Measurements from ENCODE around the gene GFOD2.

Gene GFOD2, protein sequence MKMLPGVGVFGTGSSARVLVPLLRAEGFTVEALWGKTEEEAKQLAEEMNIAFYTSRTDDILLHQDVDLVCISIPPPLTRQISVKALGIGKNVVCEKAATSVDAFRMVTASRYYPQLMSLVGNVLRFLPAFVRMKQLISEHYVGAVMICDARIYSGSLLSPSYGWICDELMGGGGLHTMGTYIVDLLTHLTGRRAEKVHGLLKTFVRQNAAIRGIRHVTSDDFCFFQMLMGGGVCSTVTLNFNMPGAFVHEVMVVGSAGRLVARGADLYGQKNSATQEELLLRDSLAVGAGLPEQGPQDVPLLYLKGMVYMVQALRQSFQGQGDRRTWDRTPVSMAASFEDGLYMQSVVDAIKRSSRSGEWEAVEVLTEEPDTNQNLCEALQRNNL

DNA sequence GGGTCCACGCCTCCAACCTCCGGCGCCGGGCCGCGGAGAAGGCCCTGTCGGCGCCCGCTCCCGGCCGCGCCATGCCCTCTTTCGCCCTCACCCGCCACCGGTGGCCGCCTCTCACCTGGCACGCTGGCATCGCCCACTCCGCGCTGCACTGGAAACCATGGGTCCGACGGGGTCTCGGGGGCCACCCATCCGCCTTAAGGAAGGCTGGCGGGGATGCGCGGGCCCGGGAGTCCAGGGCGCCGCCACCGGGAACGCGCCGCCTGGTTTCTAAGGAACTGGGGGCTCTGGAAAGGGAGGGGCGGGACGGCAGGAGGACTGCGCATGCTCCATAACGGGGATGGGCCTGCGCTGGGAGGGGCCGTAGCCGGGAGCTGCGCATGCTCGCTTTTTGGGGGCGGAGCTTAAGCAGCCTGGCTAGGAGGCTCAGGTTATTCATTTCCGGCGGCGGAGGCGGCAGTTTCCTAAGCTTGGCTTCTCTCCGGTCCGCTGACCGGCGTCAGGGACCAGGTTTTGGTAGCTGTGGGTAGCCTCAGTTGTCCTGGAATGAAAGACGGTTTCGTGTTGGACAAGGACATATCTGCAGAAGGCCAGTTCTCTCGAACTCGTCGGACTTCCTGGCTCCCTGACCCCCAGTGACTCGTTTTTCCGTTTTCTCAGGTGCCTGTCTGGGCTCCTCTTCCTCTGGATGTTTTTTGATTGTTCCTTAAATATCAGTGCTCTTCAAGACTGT, at the start of gene GFOD2:
TSS of gene GFOD2 (minus strand) at position 269 of the 730 bp plus-strand sequence. CDS start 33,601 bp downstream, outside the sequence.
- Histone ChIP-seq H3K4me3 (peak within 1 kb of the TSS; percentile 86), H3K27ac (peak within 1 kb of the TSS; percentile 83 to 87)
- TF ChIP-seq, protein P1, sequence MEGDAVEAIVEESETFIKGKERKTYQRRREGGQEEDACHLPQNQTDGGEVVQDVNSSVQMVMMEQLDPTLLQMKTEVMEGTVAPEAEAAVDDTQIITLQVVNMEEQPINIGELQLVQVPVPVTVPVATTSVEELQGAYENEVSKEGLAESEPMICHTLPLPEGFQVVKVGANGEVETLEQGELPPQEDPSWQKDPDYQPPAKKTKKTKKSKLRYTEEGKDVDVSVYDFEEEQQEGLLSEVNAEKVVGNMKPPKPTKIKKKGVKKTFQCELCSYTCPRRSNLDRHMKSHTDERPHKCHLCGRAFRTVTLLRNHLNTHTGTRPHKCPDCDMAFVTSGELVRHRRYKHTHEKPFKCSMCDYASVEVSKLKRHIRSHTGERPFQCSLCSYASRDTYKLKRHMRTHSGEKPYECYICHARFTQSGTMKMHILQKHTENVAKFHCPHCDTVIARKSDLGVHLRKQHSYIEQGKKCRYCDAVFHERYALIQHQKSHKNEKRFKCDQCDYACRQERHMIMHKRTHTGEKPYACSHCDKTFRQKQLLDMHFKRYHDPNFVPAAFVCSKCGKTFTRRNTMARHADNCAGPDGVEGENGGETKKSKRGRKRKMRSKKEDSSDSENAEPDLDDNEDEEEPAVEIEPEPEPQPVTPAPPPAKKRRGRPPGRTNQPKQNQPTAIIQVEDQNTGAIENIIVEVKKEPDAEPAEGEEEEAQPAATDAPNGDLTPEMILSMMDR (IDR thresholded peaks at IDR 0.05) = no peak
- DNase-seq (ENCODE audit: low spot score) = peak; percentile 96

DNA sequence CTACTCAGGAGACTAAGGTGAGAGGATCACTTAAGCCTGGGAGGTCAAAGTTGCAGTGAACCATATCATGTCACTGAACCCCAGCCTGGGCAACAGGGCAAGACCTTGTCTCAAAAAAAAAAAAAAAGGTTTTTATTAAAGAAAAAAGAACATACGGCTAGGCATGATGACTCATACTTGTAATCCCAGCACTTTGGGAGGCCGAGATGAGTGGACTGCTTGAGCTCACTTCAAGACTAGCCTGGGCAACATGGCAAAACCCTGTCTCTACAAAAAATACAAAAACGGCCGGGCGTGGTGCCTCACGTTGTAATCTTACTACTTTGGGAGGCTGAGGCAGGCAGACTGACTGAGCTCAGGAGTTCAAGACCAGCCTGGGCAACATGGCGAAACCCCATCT, 48.8 kb upstream of the GFOD2 start:
- H3K4me3 ChIP-seq = no peak overlapping the region
- DNase-seq (ENCODE audit: low spot score) = no peak
- TF ChIP-seq, protein P1 (IDR thresholded peaks at IDR 0.05) = no peak
- H3K27ac ChIP-seq = no peak overlapping the region

DNA sequence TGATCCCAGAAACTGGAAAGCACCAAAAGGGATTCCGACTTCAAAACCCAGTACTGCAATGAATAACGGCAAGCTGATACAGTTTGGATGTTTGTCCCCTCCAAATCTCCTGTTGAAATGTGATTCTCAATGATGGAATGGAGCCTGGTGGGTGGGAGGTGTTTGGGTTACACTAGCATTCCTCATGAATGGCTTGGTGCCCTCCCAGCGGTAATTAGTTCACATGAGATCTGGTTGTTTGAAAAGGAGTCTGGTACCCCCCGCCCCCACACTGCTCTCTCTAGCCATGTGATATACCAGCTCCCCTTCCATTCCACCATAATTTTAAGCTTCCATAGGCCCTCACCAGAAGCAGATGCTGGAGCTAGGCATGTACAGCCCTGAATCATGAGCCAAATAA, 47.2 kb upstream of the GFOD2 start:
- Histone ChIP-seq H3K4me3 (no peak overlapping the region), H3K27ac (no peak overlapping the region)
- no peak for DNase-seq (ENCODE audit: low spot score)
- TF ChIP-seq, protein P1 (IDR thresholded peaks at IDR 0.05) = no peak

DNA sequence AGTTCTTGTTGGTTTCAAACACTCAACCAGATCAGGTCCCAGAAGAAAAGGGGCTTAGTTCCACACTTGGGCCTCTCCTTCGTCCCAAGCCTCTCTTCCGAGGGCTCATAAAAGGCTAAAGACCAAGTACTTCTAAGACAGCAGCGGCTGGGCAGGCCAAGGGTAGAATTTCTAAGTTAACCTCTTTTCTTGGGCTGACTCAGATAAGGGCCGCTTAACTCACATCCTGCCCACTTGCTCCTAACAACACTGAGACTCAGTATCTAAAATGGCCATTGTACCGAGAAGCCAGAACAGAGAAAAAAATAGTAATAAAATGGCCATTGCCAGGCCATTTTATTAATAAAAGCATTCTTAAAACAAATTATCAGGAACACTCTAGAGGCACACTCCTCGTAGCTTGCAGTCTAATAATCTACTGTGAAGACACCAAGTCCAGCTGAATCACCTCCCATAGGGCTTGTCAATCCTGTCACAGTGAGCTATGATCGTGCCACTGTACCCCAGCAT, 45.1 kb upstream of the GFOD2 start:
- Histone ChIP-seq H3K4me3 (no peak overlapping the region), H3K27ac (no peak overlapping the region)
- TF ChIP-seq, protein P1 (IDR thresholded peaks at IDR 0.05) = no peak
- no peak for DNase-seq (ENCODE audit: low spot score)

DNA sequence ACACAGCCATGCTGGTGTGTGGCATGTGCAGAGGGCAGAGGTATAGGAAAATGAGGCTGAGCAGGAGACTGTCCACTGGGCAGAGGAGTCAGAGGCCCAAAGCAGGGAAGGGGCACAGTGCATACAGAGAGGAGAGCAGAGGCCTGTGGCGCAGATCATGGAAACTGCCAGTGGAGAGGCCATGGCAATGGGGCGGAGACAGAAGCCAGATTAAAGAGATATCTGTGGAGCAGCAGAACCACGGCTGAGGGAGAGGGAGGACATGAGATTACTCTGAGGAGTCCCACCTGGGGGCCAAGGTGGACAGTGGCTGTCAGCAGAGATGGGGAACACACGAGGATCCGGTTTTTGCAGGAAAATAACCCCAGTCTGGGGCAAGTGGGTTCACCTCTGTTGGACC, 44.0 kb upstream of the GFOD2 start:
- no peak overlapping the region for H3K27ac ChIP-seq
- no peak overlapping the region for H3K4me3 ChIP-seq
- TF ChIP-seq, protein P1 (IDR thresholded peaks at IDR 0.05) = no peak
- DNase-seq (ENCODE audit: low spot score) = no peak

DNA sequence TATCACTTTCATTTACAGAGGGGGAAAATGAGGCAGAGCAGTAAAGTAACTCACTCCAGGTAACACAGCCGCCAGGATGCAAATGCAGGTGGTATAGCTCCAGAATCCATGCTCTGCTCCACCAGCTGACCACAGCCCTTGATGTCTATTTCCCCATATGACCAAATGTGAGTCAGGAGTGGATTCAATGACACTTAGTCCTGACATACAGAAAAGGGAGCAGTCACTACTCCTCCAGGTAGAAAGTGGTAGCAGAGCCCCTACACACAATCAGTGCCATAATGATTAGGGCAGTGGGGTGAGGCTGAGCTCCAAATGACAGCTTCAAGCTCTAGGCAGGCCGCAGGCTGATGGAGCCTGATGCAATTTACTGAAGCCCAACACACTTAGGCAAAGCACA, 43.3 kb upstream of the GFOD2 start:
- Histone ChIP-seq H3K27ac (no peak overlapping the region), H3K4me3 (no peak overlapping the region)
- DNase-seq (ENCODE audit: low spot score) = no peak
- TF ChIP-seq, protein P1 (IDR thresholded peaks at IDR 0.05) = no peak
